Mesothelial cell of epicardium (in vitro differentiated cells): ENCODE data around the gene ACSL3. TPM values are rescaled to one million over a fixed set of nuclear protein-coding genes. Genes with fewer than 3 reads are reported as not detected.

Experiments
- DNase-seq, 2 experiments: peaks; one replicate each; pipeline ENCODE4 v3.0.0; 2021; ENCODE audit warnings: low spot score in 2 of 2; ENCODE audit not compliant: unreplicated experiment in 2 of 2
- H3K27ac Mint-ChIP-seq: 2 replicates; pipeline ENCODE4 v1.8.0; 2021; ENCODE audit warnings: mixed read lengths
- H3K27me3 Mint-ChIP-seq: 2 replicates; pipeline ENCODE4 v1.8.0; 2021; ENCODE audit warnings: low read depth, mixed read lengths
- H3K36me3 Mint-ChIP-seq: 2 replicates; pipeline ENCODE4 v1.8.0; 2021; ENCODE audit warnings: mixed read lengths
- H3K4me1 Mint-ChIP-seq: 2 replicates; pipeline ENCODE4 v1.8.0; 2021; ENCODE audit warnings: mixed read lengths
- H3K4me3 Mint-ChIP-seq: 2 replicates; pipeline ENCODE4 v1.8.0; 2021; ENCODE audit warnings: mild to moderate bottlenecking, moderate library complexity, mixed read lengths
- H3K9me3 Mint-ChIP-seq: 2 replicates; pipeline ENCODE4 v1.8.0; 2021; ENCODE audit warnings: mixed read lengths
- total RNA-seq: library from RNA; stranded (reverse); gene quantifications from 3 replicates; pipeline ENCODE4 v1.2.1, GENCODE V29; 2021
- TF ChIP-seq, protein P1 (sequence below): fragments of 200-600 bp; sonication (generic); IDR thresholded peaks from one replicate; pipeline ENCODE4 v1.5.0; 2021; ENCODE audit warnings: antibody characterized with exemption; ENCODE audit not compliant: unreplicated experiment

ACSL3 gene
- total RNA-seq, 1 donor from 2014 or later = 81.6 TPM

DNA sequence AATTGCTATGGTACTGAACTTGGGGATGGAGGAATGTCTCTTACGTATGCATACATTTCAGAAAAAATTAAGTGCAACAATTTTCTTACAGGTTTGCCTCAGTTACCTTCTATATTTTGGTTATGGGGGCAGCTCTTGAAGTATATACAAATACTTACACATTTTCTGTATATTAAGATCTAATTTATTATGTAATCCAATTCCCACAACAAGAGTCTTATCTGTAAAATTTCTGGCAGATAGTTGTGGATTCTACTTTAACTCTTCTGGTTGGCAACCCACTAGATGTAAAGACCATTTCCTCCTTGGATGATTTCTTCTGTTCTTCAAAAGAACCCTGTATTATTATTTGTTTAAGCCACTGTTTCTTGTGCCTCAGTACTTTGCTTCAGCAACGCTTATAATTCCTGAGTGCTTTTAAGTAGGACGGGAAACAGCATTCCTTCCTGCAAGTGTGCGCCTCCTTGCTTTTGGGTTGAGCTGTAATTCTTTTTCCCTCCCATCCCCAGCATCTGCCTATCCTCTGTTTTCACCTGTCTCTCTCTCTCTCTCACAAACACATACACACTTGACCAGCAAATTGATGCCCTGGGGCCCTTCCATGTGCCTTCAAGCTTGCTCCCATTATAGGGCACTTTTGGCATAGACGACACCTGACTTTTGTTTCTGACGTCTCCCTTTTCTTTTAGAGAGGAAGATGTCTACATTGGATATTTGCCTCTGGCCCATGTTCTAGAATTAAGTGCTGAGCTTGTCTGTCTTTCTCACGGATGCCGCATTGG is 61.4 kb downstream of the ACSL3 start:
- H3K4me1 Mint-ChIP-seq = no peaks in the 10 kb centered on the region
- no peak for DNase-seq
- TF ChIP-seq, protein P1, sequence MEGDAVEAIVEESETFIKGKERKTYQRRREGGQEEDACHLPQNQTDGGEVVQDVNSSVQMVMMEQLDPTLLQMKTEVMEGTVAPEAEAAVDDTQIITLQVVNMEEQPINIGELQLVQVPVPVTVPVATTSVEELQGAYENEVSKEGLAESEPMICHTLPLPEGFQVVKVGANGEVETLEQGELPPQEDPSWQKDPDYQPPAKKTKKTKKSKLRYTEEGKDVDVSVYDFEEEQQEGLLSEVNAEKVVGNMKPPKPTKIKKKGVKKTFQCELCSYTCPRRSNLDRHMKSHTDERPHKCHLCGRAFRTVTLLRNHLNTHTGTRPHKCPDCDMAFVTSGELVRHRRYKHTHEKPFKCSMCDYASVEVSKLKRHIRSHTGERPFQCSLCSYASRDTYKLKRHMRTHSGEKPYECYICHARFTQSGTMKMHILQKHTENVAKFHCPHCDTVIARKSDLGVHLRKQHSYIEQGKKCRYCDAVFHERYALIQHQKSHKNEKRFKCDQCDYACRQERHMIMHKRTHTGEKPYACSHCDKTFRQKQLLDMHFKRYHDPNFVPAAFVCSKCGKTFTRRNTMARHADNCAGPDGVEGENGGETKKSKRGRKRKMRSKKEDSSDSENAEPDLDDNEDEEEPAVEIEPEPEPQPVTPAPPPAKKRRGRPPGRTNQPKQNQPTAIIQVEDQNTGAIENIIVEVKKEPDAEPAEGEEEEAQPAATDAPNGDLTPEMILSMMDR = no peak
- H3K27ac Mint-ChIP-seq = no peak overlapping the region
- H3K9me3 Mint-ChIP-seq = no peaks in the 10 kb centered on the region
- H3K27me3 Mint-ChIP-seq = no peaks in the 10 kb centered on the region
- H3K36me3 Mint-ChIP-seq = peaks cover 32% of the 10 kb centered on the region
- H3K4me3 Mint-ChIP-seq = no peak overlapping the region

DNA sequence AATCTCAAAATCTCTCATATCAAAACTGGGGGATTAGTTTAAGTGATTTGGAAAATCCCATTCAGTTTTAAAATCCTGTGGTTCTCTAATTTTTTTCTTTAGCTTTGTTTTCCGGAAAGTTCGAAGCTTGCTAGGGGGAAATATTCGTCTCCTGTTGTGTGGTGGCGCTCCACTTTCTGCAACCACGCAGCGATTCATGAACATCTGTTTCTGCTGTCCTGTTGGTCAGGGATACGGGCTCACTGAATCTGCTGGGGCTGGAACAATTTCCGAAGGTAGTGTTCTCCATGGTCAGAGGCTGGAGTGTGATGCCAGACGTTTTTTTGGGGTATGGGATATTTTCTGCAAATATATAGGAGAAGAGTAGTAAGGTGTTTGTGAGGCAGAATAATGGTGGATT is 66.1 kb downstream of the ACSL3 start:
- Mint-ChIP-seq H3K27me3 (no peaks in the 10 kb centered on the region), H3K4me1 (peaks cover 2% of the 10 kb centered on the region), H3K4me3 (no peak overlapping the region), H3K36me3 (peaks cover 23% of the 10 kb centered on the region), H3K9me3 (no peaks in the 10 kb centered on the region), H3K27ac (peak overlapping the region; percentile 7)
- no peak for DNase-seq
- TF ChIP-seq, protein P1 = no peak

DNA sequence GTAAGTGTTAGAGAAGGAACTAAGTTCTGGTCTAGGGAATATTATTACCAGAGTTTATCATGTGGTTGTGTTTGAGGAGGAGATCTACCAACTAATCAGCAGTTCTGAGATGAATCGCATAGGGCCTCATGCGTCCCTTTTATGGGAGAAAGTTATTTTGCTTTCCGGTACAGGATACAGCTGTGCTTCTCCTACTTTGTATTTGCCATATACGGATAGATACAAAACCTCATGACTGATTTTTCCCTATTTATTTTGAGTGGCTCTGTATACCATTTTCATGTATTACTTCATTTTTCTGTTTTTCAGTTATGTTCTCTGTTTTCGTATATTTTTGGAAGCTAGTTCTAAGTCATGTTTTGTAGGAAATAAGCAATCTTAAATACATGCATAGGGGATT is 66.8 kb downstream of the ACSL3 start:
- Mint-ChIP-seq H3K36me3 (peaks cover 21% of the 10 kb centered on the region), H3K27ac (no peak overlapping the region)

DNA sequence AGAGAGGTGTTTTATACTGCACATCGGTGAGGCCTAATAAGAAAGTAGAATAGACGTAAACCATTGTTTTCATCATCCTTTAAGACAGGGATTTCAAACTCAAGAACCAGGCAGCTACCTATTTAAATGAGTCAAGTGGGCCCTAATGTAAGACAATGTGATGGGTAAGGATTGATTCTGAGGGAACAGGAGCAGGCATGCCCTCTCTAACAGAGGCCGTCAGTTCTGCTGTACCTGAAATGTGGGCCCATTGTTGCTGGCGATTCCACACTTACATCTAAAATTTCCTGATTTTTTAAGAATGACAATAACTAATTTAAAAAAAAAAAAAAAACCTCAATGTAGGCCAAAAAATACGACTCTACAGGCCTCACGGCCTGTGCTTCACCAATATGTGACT is 67.5 kb downstream of the ACSL3 start:
- Mint-ChIP-seq H3K36me3 (peaks cover 23% of the 10 kb centered on the region), H3K4me1 (peaks cover 2% of the 10 kb centered on the region), H3K4me3 (no peak overlapping the region), H3K27me3 (no peaks in the 10 kb centered on the region), H3K9me3 (no peaks in the 10 kb centered on the region), H3K27ac (peak overlapping the region; percentile 10)
- no peak for DNase-seq
- TF ChIP-seq, protein P1 = no peak

More for the DNA sequence above, 66.8 kb downstream of the ACSL3 start:
- TF ChIP-seq, protein P1 = no peak
- no peak for DNase-seq
- H3K4me1 Mint-ChIP-seq = peaks cover 2% of the 10 kb centered on the region
- H3K27me3 Mint-ChIP-seq = no peaks in the 10 kb centered on the region
- H3K9me3 Mint-ChIP-seq = no peaks in the 10 kb centered on the region
- H3K4me3 Mint-ChIP-seq = no peak overlapping the region

DNA sequence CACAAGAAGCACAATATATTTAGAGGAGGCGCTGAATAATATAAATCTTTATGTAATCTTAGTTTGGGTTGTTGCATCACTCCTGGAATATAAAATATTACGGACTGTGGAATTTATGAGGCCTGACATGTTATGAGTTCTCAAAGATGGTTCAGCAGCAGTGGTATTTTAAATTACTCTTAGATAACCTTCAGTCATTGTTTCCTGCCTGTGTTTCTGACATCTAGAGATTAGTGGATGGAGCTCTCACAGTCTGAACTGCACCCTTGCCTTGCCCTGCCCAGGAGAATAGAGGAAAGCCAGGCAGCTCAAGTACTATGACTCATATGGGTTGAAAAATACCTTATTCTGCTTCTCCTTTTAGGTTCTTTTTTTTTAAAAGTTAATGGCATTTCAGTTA is 70.0 kb downstream of the ACSL3 start:
- Mint-ChIP-seq H3K4me1 (peaks cover 2% of the 10 kb centered on the region), H3K27ac (no peak overlapping the region), H3K9me3 (peaks cover 3% of the 10 kb centered on the region), H3K36me3 (peaks cover 27% of the 10 kb centered on the region), H3K4me3 (no peak overlapping the region), H3K27me3 (no peaks in the 10 kb centered on the region)
- DNase-seq = no peak
- TF ChIP-seq, protein P1 = no peak
